A673 (cell line): ENCODE data around the gene SAMD14. TPM values are rescaled to one million over a fixed set of nuclear protein-coding genes. Genes with fewer than 3 reads are reported as not detected.

ENCODE experiments used
- Bru-seq: library from RNA; stranded (reverse); fragments of 400-500 nt; gene quantifications from one replicate; lab custom pipeline; 2021; lab: Mats Ljungman, UMichigan
- BruChase-seq, 2 experiments: library from RNA; stranded (reverse); fragments of 400-500 nt; gene quantifications; one replicate each; lab custom pipeline; 2021; lab: Mats Ljungman, UMichigan
- BruUV-seq: library from RNA; stranded (reverse); fragments of 400-500 nt; replicated peaks from 2 replicates; lab custom pipeline; 2021; lab: Mats Ljungman, UMichigan
- CTCF ChIA-PET: fragments of 300-600 bp; sonication (Branson Sonifier 250); formaldehyde crosslinking; loops from one replicate; lab custom pipeline; 2022; ENCODE audit warnings: antibody characterized with exemption; lab: Charles Lee
- POLR2A ChIA-PET: fragments of 300-600 bp; sonication (Branson Sonifier 250); formaldehyde crosslinking; loops from one replicate; lab custom pipeline; 2022; ENCODE audit warnings: antibody characterized with exemption; ENCODE audit not compliant: low non-redundant PET; lab: Charles Lee
- DNase-seq: peaks from one replicate; pipeline ENCODE4 v3.0.0-alpha.2; 2015; ENCODE audit warnings: low spot score
- H3K27ac ChIP-seq: fragments of 200-600 bp; sonication (generic); 2 replicates; pipeline ENCODE4 v1.5.1; 2016; ENCODE audit warnings: mixed run types, low read depth, mild to moderate bottlenecking, mixed read lengths, antibody characterized with exemption, low read length; ENCODE audit not compliant: poor library complexity, severe bottlenecking
- H3K27me3 ChIP-seq: fragments of 200-600 bp; sonication (generic); replicated peaks from 2 replicates; pipeline ENCODE4 v1.6.1; 2017; ENCODE audit warnings: mixed run types, low read depth, mild to moderate bottlenecking, mixed read lengths, antibody characterized with exemption, low read length; ENCODE audit not compliant: insufficient read depth, poor library complexity
- H3K36me3 ChIP-seq: fragments of 200-600 bp; sonication (generic); 2 replicates; pipeline ENCODE4 v1.6.1; 2016; ENCODE audit warnings: mixed run types, mild to moderate bottlenecking, mixed read lengths, antibody characterized with exemption, low read length; ENCODE audit not compliant: insufficient read depth, poor library complexity, severe bottlenecking
- H3K4me1 ChIP-seq: fragments of 200-600 bp; sonication (generic); 2 replicates; pipeline ENCODE4 v1.6.1; 2017; ENCODE audit warnings: mixed run types, mild to moderate bottlenecking, mixed read lengths, antibody characterized with exemption, low read length; ENCODE audit not compliant: insufficient read depth, poor library complexity, severe bottlenecking
- H3K4me3 ChIP-seq: fragments of 200-600 bp; sonication (generic); 2 replicates; pipeline ENCODE4 v1.5.1; 2016; ENCODE audit warnings: low read depth, mixed run types, mild to moderate bottlenecking, mixed read lengths, low read length; ENCODE audit not compliant: poor library complexity, severe bottlenecking
- H3K9me3 ChIP-seq: fragments of 200-600 bp; sonication (generic); 2 replicates; pipeline ENCODE4 v1.6.1; 2016; ENCODE audit warnings: mixed run types, low read depth, mild to moderate bottlenecking, mixed read lengths, antibody characterized with exemption, low read length; ENCODE audit not compliant: poor library complexity, severe bottlenecking
- EZH2 ChIP-seq: fragments of 200-600 bp; sonication (generic); IDR thresholded peaks from 2 replicates; pipeline ENCODE4 v1.6.1; 2017; ENCODE audit warnings: borderline replicate concordance, low read depth, mild to moderate bottlenecking, mixed read lengths, antibody characterized with exemption, low read length; ENCODE audit not compliant: poor library complexity, severe bottlenecking
- intact Hi-C: fragments of 100-400 bp; cut with micrococcal nuclease; formaldehyde crosslinking; loops from one replicate; pipeline ENCODE4 v1.10.0; 2022; ENCODE audit not compliant: unreplicated experiment
- long read RNA-seq: library from polyadenylated mRNA; stranded (forward); transcript quantifications from one replicate; pipeline ENCODE4 v2.0.0, GENCODE V29; 2022
- total RNA-seq: library from RNA; stranded (reverse); gene quantifications from 2 replicates; pipeline ENCODE4 v1.2.3, GENCODE V29; 2021
- TF ChIP-seq, protein P1 (sequence below): fragments of 300-800, 200-600 bp; sonication (generic); conservative IDR thresholded peaks from 2 replicates; pipeline ENCODE4 v1.5.1; 2017; ENCODE audit warnings: low read depth, mild to moderate bottlenecking, antibody characterized with exemption, low read length, moderate library complexity, mixed read lengths

The SAMD14 gene
- total RNA-seq: 45.0 and 51.4 TPM in 2 replicates
- percentile 59 among the genes with signal in this experiment for Bru-seq, nascent RNA
- percentile 66 among the genes with signal in this experiment for BruChase-seq, experiment 1, labeled RNA remaining after a 2-hour chase
- BruChase-seq, experiment 2, labeled RNA remaining after a 6-hour chase: percentile 66 among the genes with signal in this experiment
- long read RNA-seq, full-length matches to known transcripts: 31 of 68 reads
- long read RNA-seq, partial matches to known transcripts: 11 of 68 reads
- long read RNA-seq, other reads (novel, unspliced or antisense): 26 of 68 reads

DNA sequence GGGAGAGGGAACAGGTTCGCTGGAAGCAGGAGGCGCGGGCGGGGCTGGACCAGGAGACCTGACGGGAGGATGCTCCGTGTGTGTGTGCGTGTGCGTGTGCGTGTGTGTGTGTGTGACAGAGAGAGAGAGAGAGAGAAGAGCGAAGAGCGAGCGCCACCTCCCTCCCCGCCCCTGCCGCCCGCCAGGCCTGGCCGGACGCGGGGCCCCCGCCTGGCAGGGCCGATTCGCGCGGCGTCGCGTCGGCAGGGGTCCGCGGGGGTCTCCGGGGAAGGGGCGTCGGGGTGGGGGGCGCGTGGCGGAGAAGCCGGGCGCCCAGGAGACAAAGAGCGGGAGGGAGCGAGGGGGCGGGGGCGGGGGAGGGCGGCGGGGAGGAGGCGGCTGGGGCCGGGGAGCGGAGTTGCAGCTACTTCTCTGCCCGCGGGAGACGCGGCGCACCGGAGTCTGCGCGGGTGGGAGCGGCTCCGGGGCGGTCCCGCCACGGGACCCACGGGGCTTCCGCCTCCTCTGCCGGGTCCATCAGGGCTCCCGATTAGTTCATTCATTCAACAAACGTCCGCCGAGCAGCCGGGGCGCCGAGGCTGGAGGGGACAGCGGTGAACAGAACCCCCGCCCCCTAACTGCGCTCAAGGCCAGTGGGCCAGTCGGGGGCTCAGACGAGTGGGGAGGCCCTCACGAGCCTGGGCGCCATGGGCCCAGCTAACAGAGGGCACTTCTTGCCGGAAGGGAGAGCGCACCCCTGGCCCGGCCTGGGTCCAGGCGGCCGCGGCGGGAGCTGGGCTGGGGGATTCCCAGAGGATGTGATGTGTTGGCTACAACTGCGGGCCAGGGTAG, at the start of gene SAMD14:
Gene SAMD14, minus strand, starts transcription at position 433 of the 831 bp plus-strand sequence. CDS start 5,201 bp downstream, outside the sequence.
- peak within 1 kb of the TSS; percentile 81 for H3K4me3 ChIP-seq
- no peaks in the 10 kb centered on the region for H3K9me3 ChIP-seq
- peaks cover 5% of the 10 kb centered on the region for H3K36me3 ChIP-seq
- peaks cover 36% of the 10 kb centered on the region for H3K4me1 ChIP-seq
- POLR2A ChIA-PET: no interaction called here
- no TSS peak for BruUV-seq
- peak; percentile 89 for DNase-seq
- intact Hi-C loops: no loop called here
- CTCF ChIA-PET: interaction anchor here (0.6 to 1.4 kb wide), 2 partner anchors 9 to 24 kb away, joined by 3 read pairs; no protein-coding TSS in a partner anchor
- peak within 1 kb of the TSS; percentile 90 for H3K27ac ChIP-seq
- H3K27me3 ChIP-seq: no peaks in the 10 kb centered on the region
- TF ChIP-seq, protein P1, sequence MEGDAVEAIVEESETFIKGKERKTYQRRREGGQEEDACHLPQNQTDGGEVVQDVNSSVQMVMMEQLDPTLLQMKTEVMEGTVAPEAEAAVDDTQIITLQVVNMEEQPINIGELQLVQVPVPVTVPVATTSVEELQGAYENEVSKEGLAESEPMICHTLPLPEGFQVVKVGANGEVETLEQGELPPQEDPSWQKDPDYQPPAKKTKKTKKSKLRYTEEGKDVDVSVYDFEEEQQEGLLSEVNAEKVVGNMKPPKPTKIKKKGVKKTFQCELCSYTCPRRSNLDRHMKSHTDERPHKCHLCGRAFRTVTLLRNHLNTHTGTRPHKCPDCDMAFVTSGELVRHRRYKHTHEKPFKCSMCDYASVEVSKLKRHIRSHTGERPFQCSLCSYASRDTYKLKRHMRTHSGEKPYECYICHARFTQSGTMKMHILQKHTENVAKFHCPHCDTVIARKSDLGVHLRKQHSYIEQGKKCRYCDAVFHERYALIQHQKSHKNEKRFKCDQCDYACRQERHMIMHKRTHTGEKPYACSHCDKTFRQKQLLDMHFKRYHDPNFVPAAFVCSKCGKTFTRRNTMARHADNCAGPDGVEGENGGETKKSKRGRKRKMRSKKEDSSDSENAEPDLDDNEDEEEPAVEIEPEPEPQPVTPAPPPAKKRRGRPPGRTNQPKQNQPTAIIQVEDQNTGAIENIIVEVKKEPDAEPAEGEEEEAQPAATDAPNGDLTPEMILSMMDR: no peak
- TF ChIP-seq EZH2: no peak

DNA sequence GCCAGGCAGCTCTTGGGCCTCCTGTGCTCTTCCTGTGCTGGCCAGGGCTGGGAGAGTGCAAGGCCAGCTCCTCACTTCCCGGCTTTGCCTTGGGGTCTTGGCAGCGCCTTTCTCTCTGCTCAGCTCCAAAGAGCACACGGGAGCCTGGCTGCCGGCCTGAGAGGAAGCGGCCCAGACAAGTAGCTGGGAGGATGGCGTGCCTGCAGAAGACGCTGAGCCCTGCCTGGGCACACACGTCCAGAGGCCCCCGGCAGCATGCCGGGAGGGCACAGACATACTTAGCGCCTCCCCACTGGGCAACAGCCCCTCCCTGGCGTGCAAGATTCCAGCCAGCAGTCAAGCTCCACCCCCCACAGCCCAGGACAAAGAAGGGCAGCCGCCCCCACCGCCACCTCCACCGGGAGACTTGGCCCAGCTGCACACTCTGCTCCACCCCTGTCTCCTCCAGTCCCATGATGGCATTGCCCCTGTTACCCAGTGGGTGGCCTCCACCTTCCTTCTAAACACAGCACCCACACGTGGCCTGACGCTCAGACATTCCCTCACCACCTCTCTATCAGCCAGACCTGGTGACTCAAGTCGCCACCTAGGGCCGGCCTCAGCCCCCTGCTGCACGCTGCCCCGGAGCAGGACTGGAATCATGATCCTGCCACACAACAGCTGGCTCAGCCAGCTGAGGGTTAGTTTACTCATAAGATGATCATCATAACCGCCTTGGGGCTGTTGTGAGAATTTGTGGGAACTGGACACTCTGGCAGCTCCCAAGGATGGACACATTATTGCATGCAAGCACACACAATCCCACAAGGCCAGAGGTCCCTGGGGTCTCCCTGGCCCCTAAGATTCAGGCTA, 48.2 kb upstream of the SAMD14 start:
- no peaks in the 10 kb centered on the region for H3K27me3 ChIP-seq
- CTCF ChIA-PET: interaction anchor here (0.7 kb wide), 1 partner anchor 55 kb away, joined by 3 read pairs; no protein-coding TSS in a partner anchor
- intact Hi-C loops: no loop called here
- H3K4me3 ChIP-seq: no peak overlapping the region
- H3K27ac ChIP-seq: no peak overlapping the region
- H3K4me1 ChIP-seq: peaks cover 3% of the 10 kb centered on the region
- H3K9me3 ChIP-seq: no peaks in the 10 kb centered on the region
- TF ChIP-seq, protein P1: peak; percentile 57
- no peak for TF ChIP-seq EZH2
- POLR2A ChIA-PET: no interaction called here
- BruUV-seq: no TSS peak
- peak; percentile 57 for DNase-seq
- H3K36me3 ChIP-seq: no peaks in the 10 kb centered on the region

DNA sequence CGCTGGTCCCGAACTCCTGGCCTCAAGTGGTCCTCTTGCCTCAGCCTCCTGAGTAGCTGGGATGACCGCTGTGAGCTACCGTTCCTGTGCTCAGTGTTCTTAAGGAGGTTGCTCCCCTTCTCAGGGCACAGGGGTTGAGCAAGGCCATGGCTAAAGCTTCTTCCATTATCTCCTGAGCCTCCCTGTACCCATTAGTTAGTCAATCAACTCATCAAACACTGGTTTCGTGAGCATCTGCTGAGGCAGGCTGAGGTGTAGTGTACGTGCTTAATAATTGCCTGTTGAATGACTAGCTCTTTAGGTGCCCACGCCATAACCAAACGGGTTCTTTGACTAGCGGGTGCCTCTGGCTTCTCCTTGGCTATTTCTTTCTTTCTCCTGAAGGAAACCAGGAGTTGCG, 47.5 kb upstream of the SAMD14 start:
- BruUV-seq: no TSS peak
- H3K9me3 ChIP-seq: no peaks in the 10 kb centered on the region
- ChIA-PET CTCF (interaction anchor here (0.7 kb wide), 1 partner anchor 54 kb away, joined by 3 read pairs; no protein-coding TSS in a partner anchor), POLR2A (no interaction called here)
- no peaks in the 10 kb centered on the region for H3K36me3 ChIP-seq
- H3K27ac ChIP-seq: no peak overlapping the region
- no peak for DNase-seq
- no peak overlapping the region for H3K4me3 ChIP-seq
- TF ChIP-seq, protein P1: no peak
- TF ChIP-seq EZH2: no peak
- intact Hi-C loops: no loop called here
- no peaks in the 10 kb centered on the region for H3K27me3 ChIP-seq
- H3K4me1 ChIP-seq: peaks cover 3% of the 10 kb centered on the region
